Liver (tissue), 3 donors: ENCODE results near the gene ALKBH5.

Source experiments
- EGR1 ChIP-seq, 2 donors: IDR thresholded peaks; 2 replicates each; pipeline ENCODE4 v1.6.1; 2016 to 2018; ENCODE audit warnings: antibody characterized with exemption in 2 of 2, low read depth in 2 of 2
- GABPA ChIP-seq, 2 donors: IDR thresholded peaks in 1 of 2; conservative IDR thresholded peaks in 1 of 2; 2 replicates each; pipeline ENCODE4 v1.6.1; 2016; ENCODE audit warnings: antibody characterized with exemption in 2 of 2, mild to moderate bottlenecking in 1 of 2, moderate library complexity in 1 of 2
- JUND ChIP-seq, 2 donors: IDR thresholded peaks; 2 replicates each; pipeline ENCODE4 v1.6.1; 2016; ENCODE audit warnings: antibody characterized with exemption in 2 of 2
- TF ChIP-seq, protein P1 (sequence below): fragments of 150-350 bp; IDR thresholded peaks from 2 replicates; pipeline ENCODE4 v1.5.1; 2017; ENCODE audit warnings: improper control_type of control experiment, low read depth, low read length; ENCODE audit not compliant: missing input control
- donor health status: healthy.
- donor health status: healthy.

DNA sequence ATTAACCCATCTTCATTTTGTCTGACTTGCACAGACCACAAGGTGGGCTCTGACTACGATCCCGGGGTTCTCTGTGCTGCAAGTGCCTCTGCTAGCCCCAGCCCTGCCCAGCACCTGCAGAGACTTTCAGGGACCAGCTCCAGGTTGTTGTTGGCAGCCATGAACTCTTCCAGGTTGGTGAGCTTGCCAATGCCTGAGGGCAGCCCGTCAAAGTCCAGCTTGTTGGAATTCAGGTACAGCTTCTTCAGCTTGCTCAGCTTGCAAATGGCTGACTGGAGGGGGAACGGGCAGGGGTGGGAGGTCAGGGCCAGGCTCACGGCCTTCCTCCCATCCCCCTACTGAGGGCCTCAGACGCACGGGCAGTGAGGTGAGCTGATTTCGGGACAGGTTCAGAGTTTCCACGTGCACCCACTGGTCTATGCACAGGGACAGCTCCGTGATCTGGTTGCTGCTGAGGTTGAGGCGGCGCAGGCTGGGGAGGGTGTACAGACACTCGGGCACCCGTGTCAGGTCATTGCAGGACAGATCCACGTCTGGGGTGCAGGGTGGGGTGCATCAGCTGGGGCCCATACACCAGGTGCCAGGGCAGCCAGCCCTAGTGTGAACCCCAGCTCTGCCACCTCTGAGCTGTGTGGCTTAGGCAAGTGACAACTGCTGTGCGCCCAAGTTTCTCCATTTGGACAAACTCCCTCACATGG is 69.7 kb downstream of the ALKBH5 start:
- TF ChIP-seq, protein P1, sequence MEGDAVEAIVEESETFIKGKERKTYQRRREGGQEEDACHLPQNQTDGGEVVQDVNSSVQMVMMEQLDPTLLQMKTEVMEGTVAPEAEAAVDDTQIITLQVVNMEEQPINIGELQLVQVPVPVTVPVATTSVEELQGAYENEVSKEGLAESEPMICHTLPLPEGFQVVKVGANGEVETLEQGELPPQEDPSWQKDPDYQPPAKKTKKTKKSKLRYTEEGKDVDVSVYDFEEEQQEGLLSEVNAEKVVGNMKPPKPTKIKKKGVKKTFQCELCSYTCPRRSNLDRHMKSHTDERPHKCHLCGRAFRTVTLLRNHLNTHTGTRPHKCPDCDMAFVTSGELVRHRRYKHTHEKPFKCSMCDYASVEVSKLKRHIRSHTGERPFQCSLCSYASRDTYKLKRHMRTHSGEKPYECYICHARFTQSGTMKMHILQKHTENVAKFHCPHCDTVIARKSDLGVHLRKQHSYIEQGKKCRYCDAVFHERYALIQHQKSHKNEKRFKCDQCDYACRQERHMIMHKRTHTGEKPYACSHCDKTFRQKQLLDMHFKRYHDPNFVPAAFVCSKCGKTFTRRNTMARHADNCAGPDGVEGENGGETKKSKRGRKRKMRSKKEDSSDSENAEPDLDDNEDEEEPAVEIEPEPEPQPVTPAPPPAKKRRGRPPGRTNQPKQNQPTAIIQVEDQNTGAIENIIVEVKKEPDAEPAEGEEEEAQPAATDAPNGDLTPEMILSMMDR: no peak
- TF ChIP-seq GABPA (IDR thresholded peaks at IDR 0.05 in 1 of 2, conservative IDR thresholded peaks at IDR 0.05 in 1 of 2): no peak
- no peak for TF ChIP-seq EGR1 (IDR thresholded peaks at IDR 0.05; ENCODE audit: low read depth in 2 of 2)
- no peak for TF ChIP-seq JUND (IDR thresholded peaks at IDR 0.05)
